HuH-7 (cell line): ENCODE measurements around the gene DNAJC17.

Experiments
- DNase-seq: peaks from one replicate; pipeline ENCODE4 v3.0.0; 2011; ENCODE audit warnings: low spot score

The DNAJC17 gene, protein sequence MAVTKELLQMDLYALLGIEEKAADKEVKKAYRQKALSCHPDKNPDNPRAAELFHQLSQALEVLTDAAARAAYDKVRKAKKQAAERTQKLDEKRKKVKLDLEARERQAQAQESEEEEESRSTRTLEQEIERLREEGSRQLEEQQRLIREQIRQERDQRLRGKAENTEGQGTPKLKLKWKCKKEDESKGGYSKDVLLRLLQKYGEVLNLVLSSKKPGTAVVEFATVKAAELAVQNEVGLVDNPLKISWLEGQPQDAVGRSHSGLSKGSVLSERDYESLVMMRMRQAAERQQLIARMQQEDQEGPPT

DNA sequence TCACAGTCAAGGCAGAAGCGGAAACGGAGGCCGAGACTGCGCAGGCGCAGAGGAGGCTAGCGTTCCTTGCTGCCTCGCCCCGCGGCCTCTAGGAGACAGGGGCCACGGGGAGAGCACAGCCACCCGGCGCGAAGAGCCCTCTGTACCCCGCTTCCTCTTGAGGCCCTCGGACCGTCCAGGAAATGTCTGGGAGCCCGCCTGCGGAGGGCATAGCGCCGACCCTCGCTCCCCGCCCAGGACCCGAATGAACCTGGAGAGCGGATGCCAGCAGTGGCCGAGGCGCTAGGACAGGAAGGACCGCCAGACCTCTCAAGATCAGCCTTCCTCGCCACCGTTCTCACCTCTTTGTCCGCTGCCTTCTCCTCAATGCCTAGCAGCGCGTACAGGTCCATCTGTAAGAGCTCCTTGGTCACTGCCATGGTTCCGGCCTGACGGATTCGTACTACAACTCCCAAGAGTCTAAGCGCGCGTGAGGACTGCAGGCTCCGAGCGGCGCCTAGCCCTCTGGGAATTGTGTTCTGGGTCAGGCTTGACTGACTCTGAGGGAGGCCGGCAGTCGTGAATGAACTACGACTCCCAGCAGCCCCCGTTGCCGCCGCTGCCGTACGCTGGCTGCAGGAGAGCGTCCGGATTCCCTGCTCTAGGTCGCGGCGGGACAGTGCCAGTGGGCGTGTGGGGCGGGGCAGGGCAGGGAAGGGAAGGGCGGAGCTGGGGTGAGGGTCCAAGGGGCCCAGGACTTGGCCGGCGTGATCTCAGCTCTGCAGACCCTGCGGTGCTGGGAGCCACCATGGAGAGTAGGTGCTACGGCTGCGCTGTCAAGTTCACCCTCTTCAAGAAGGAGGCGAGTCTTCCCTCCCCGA is at the start of gene DNAJC17, which contains the start of gene ZFYVE19:
TSS of gene DNAJC17 (minus strand) at position 446 of the 860 bp plus-strand sequence. CDS start at position 419, 27 bp downstream.
TSS of gene ZFYVE19 (plus strand) at position 62 of the 860 bp plus-strand sequence. CDS start at position 563, 501 bp downstream.
- peak; percentile 77 for DNase-seq

DNA sequence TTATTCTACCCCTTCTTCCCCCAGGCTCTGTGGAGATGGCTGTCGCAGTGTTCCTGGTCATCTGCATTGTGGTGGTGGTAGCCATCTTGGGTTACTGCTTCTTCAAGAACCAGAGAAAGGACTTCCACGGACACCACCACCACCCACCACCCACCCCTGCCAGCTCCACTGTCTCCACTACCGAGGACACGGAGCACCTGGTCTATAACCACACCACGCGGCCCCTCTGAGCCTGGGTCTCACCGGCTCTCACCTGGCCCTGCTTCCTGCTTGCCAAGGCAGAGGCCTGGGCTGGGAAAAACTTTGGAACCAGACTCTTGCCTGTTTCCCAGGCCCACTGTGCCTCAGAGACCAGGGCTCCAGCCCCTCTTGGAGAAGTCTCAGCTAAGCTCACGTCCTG is 49.5 kb upstream of the DNAJC17 start:
- DNase-seq: no peak

DNA sequence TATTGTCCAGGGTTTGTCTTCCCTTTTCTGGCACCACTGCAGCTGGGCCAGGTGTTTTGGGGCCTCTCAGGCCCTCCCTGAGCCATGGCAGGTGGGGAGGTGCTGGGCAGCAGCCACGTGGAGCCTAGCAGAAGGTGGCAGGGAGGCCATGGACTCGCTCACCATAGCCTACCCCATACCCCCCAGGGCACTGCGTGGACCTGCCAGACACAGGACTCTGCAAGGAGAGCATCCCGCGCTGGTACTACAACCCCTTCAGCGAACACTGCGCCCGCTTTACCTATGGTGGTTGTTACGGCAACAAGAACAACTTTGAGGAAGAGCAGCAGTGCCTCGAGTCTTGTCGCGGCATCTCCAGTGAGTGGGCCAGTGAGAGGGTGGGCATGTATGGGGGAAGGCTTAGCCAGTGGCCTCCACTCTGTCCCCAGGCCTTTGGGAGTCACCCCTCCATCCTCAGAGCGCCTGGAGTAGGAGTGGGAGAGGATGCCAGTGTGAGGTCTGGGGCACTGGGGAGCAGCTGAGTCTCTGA is 48.5 kb upstream of the DNAJC17 start:
- DNase-seq: no peak

DNA sequence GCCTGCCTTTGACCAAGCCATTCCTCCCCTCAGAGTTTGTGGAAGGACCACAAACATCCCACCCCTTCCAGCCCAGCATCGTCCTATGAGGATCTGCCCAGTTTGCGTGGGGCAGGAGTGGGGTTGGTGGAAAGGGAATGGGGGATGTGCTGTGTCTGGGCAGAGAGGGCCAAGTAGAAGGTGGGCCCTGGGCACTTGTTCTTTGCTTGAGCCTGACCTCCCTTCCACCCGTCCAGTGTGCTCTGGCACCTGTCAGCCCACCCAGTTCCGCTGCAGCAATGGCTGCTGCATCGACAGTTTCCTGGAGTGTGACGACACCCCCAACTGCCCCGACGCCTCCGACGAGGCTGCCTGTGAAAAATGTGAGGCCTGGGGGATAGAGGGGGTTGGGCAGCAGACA is 46.9 kb upstream of the DNAJC17 start:
- DNase-seq: no peak

DNA sequence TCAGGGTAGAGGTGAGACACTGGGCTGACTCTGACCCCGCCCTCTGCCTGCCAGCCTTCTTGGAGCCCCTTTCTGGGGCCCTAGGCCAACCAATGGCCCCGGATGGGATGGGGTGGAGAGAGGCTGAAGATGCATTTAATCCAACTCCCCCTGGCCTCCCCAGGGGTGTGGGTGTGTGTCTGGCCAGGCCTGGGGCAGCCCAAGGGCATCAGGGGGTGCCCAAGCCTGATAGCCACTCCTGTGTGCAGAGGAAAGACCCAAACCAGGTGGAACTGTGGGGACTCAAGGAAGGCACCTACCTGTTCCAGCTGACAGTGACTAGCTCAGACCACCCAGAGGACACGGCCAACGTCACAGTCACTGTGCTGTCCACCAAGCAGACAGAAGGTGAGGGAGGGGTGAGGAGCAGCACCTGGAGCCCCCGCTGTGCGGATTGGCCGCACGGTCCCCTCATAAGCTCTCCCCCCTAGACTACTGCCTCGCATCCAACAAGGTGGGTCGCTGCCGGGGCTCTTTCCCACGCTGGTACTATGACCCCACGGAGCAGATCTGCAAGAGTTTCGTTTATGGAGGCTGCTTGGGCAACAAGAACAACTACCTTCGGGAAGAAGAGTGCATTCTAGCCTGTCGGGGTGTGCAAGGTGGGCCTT is 46.1 kb upstream of the DNAJC17 start:
- DNase-seq: no peak

DNA sequence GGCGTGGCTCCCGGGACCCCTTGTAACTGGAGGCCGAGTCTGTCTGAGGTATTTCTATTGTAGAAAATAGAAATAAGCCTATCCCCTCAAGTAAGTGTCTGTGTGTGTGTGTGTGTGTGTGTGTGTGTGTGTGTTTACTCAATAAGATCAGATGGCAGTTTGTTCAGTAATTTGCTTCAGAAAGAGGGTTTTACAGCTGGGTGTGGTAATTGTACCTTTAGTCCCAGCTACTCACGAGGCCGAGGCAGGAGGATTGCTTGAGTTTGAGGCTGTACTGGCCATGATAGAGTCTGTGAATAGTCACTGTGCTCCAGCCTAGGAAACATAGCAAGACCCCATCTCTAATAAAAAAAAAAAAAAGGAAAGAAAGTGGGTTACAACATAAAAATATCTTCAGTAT is 45.3 kb upstream of the DNAJC17 start:
- no peak for DNase-seq

DNA sequence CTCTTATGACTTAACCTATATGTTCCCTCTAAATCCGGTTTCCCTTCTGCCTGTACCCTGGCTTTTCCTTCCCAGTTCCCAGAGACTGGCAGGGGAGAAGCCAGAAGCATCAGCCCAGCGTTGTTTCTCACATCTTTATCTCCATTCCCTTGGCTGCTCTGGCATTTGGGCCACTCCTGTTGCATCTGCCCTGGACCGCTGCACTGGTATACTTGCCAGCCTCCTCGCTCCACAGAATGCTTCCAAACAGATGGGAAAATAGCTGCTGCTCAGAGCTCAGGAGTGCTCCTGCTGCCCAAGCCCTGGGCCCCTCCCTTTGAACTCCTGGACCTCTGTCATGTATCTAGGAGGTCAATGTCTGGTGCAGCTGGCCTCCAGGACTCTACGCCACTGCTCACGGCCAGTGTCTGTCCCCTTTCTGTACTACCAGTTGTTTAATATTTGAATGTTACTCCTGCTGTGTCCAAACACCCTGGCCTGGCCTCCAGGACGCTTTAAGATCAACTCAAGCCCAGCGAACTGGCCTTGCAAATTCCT is 43.4 kb upstream of the DNAJC17 start:
- DNase-seq: no peak

DNA sequence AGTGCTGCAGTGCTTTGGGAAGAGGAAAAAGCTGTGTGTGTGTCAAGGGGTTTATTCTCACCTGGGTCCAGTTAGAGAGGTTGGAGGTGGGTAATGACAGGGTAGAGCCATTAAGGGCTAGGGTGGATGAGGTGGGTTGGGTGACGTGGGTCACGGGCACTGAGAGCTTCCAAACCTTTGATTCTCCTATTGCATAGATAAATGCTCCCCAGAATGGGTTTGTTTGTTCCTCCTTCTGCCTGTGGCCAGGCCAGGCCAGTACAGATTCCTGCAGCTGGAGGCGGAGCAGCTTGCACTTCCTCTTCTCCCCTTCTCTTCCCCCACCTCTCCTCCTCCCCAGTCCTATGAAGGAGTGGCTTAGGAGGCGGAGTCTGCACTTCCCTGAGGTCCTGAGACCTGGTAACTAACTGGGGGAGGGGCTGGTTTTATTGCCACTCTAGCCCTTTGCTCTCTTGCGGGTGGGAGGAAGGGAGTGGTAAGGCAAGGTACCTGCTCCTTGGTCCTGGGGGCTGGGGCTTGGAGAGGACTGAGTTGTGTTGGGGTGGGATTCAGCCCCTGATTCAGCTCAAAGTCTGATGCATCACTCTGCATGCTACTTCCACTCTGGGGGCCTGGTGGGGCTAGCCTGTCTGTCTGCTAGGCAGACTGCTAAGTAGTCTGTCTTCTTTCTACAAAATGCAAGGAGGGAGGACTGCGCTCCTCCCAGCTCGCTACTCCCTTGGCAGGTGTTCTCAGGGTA is 40.1 kb upstream of the DNAJC17 start:
- DNase-seq: peak; percentile 82

DNA sequence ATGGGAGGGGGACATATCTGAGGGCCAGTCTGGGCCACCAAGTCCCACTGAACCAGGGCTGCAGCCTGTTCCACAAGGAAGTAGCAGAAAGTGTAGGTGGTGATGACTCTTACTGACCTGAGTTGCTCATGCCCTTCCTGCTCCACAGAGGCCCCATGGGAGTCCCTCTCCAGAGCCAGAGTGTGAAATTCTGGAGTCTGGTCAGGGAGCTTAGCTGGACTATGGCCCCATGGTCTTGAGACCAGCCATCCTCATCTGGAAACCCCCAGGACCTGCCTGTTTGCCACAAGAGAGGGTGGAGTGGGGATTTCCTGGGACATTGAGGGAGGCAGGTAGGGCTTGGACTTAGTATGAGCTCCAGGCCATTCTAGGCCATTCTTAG is 39.6 kb upstream of the DNAJC17 start:
- no peak for DNase-seq

DNA sequence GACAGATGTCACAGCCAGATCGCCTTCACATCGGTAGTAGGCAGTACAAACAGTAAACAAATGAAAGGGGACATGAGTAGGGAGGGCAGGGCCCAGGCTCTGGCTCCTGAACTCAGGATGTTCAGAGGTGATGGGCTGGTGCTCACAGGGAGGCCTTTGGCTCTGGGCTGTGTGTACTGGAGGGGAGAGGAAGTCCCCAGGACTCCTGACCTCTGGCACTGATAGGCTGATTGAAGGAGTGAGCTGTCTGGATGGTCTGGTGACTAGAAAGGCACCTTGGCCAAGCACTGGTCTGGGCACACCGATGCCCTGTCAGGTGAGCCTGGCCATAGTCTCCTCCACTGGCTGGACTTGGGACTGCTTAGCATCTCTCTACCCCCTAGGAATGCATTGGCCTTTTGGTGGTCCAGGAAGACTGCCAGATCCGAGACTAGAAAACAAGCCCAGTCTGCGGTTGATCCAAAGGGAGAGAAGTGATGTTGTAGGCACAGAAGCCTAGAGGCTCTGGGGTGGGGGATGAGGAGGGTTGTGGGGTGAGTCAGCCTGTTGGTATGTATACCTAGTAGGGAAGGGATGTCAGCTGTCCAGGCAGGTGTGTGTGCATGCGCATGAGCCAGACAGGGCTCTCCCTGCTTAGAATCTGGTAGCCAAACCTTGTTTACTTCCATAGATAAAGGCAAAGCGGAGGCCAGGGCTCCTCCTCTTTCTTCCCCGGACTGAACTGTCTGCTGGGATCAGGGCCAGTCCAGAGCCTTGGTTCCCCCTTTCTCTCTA is 38.4 kb upstream of the DNAJC17 start:
- DNase-seq: no peak

DNA sequence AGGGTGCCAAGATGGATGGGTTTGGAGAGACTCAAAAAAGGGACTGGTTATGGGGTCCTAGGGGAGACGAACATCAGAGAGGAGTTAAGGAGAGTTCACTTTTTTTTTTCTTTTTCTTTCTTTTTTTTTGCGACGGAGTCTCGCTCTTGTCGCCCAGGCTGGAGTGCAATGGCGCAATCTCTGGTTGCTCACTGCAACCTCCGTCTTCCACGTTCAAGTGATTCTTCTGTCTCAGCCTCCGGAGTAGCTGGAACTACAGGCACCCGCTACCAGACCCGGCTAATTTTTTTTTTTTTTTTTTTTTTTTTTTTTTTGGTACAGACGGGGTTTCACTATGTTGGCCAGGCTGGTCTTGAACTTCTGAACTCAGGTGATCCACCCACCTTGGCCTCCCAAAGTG is 37.8 kb upstream of the DNAJC17 start:
- DNase-seq: no peak

DNA sequence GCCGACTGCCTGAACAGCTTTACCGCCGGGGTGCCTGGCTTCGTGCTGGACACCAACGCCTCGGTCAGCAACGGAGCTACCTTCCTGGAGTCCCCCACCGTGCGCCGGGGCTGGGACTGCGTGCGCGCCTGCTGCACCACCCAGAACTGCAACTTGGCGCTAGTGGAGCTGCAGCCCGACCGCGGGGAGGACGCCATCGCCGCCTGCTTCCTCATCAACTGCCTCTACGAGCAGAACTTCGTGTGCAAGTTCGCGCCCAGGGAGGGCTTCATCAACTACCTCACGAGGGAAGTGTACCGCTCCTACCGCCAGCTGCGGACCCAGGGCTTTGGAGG is 37.4 kb upstream of the DNAJC17 start:
- DNase-seq: no peak

DNA sequence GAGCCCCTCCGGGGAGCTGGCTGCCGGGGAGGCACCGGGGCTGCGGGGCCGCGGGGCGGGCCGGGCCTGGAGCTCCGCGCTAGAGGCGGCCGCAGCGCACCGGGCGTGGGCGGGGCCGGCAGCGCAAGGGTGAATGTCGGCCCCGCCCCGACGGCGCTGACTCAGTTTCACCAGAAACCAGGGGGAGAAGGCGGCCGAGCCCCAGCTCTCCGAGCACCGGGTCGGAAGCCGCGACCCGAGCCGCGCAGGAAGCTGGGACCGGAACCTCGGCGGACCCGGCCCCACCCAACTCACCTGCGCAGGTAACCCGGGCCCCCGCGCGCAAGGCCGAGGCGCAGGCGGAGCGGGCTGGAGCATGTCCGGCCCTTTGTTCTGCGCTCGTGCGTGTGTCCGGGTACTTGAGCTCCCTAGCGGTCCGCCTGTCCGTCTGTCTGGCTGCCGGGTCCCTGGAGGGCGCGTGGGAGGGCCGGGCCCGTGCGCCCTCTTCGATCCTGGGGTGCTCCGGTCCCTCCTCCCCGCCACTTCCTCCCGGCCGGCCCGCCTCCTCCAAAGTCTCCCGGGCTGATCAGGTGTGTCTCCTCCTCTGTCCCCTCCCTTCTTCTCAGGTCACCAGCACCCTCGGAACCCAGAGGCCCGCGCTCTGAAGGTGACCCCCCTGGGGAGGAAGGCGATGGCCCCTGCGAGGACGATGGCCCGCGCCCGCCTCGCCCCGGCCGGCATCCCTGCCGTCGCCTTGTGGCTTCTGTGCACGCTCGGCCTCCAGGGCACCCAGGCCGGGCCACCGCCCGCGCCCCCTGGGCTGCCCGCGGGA is 36.8 kb upstream of the DNAJC17 start, which contains the start of gene SPINT1:
TSS of gene SPINT1 (plus strand) at position 164 of the 811 bp plus-strand sequence. CDS start at position 671, 507 bp downstream.
- no peak for DNase-seq

DNA sequence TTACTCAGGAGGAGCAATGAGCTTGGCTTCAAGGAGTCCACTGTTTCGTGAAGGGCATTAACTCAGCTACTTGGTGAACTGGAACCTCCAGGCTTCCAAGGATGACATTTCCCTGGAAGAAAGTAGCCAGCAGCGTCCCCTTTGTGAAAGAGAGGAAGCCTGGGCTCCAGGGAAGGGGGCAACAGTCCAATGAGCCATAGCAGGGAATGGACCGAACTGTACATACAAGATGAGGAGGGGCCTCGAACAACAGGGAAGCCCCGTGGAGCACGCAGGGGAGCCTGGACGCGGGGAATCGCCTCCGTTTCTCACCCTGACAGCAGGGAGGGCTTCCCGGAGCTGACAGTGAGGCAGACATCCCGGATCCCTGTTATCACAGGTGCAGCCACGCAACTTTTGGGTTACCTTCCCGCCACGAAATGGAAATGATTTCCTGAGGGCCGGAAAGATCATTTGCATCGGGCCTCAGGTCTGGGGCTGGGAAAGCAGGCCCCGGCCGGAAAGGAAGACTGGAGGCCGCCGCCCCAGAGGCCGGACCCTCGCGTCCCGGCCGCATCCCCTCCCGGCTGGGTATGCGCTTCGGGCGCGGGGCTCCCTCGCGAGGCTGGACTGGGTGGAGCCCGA is 36.1 kb upstream of the DNAJC17 start:
- DNase-seq: no peak

DNA sequence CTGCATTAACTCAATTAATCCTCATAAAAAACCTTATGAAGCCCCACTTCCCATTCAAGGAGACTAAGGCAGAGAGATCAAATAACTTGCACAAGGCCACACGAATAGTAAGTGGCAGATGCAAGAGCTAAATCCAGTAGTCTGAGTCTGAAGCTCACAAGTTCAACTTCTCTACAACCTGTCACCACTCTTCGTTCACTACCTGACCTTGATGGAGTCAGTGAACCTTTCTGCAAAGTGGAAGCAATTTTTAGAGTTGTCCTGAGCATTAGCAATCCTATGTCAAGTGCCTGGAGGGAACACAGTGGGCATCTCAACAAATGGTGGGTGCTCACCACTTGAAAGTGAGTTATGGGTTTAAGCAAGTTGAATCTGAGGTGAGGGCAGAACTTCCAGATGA is 34.5 kb upstream of the DNAJC17 start:
- no peak for DNase-seq

DNA sequence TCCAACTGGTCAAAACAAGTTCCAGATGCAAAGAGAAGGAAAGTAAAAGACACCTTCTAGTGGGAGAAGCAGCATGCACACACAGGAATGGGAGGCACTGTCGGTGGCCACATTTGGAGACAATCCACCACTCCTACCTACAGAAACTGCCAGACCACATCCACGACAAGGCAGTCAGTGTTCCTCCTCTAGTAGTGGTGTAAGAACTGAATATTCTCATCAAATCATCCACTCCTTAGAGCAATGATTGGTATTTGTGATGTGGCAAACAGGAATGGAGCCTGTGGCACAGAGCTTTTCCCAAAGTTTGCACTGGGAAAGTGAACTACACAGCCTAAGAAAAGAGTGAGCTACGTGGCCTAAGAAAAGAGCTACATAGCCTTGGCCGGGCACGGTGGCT is 31.5 kb upstream of the DNAJC17 start:
- no peak for DNase-seq

DNA sequence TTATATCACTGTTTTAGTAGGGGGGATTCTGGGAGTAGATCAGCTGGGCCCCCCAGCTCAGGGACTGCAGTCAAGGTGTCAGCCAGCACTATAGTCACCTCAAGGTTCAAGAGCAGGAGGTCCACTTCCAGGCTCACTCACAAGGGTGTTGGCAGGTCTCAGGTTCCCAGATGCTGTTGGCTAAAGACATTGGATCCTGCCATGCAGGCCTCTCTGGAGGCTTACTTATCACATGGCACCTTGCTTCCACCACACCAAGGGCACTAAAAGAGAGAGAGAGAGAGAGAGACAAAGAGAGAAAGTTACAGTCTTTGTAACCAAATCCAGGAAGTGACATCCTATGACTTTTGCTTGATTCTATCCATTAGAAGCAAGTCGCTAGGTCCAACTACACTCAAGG is 28.7 kb upstream of the DNAJC17 start:
- no peak for DNase-seq

DNA sequence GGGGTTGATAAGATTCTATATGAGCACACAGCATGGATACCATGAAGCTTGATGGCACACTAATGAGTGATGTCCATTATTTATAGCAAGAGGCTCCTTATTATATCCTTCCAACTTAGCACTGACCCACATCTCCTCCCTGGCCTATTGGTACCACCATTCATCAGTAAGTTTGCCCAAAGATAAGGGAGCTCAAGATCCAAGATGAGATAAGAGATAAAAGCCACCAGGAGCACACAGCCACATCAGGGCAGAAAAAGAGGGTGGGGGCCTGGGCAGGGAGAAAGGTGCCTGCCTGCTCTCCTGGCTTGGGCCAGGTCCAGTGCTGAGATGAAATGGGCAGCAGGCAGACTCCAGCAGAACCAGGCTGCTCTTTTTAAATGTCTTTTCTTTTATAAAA is 25.6 kb upstream of the DNAJC17 start:
- no peak for DNase-seq

DNA sequence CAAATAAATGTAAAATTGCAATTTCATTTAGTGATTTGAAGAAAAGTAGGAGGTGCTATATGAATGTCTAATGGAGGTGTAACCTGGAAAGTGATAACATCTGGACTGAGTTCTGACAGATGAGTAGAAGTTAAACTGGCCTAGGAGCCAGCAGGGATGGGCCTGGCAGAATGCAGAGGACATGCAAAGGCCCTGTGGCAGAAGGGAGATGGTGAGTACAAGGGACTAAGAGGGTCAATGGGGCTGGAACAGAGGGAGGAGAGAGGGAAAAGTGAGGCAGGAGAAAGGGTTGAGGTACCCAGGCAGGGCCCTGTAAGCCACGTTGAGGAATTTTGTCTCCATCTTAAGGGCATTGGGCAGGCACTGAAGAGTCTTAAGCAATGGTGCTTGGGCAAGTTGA is 24.6 kb upstream of the DNAJC17 start:
- DNase-seq: no peak
